Measurements from ENCODE around the gene ACAN.

The ACAN gene

DNA sequence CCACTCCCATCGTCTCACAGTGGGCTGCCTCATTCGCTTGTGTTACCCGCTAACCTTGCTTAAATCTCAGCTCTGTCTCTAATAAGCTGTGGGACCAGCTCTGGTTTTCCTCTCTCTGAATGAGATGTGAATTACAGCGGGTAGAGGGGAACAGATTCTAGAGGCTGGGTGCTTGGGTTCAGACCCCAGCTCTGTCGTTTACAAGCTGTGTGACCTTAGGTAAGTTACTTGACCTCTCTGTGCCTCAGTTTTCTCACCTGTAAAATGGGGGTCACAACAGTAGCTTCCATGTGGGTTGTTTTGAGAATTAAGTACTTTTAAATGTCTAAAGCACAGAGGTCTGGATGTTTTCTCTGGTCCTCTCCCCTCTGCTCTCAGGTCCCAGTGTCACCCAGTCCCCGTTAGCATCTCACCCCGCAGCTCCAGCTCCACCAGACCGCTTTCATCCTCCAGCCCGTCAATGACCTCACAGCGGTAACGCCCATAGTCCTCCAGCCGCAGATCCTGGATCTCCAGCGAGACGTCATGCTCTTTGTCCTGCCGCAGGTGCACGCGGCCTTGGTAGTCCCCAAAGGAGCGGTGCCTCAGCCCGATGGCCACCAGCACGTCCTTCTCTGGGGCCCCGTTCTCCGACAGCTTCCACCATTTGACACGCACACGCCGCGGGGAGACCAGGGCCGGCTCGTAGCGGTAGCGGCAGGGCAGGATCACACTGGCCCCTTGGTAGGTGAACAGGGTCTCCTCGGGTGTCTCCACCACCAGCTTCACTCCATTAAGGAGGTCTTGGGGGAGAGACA, 77.9 kb downstream of the ACAN start:
- DNase-seq, result no peak

DNA sequence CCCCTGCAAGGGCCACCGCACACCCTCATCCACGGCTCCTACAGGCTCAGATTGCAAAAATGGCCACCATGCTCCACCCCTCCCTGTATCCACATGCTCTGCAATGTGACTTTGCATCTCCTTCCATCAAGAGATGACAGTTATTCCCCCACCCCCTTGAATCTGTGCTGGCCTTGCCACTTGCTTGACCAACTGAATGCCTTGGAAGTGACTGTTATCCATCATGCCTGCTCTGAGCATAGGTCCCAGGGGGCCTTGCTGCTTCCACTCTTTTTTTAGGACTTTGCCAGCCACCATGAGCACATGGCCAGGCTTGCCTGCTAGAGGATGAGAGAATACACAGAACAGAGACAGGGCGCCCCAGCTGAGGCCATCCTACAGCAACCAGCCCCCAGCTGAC, 78.5 kb downstream of the ACAN start:
- DNase-seq, result no peak

DNA sequence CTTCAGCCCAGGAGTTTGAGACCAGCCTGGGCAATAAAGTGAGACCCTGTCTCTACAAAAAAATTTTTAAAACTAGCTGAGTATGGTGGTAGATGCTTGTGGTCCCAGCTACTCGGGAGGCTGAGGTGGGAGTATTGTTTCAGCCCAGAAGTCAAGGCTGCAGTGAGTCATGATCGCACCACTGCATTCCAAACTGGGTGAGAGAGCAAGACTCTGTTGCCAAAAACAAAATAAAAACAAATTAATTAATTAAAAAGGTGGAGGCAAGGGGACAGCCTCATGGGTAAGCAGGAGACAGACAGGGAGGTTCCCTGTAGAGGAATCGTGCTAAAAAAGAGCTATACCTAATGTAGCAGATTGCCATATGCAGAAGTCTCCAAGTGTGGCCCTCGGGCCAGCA, 79.5 kb downstream of the ACAN start:
- DNase-seq, result no peak

DNA sequence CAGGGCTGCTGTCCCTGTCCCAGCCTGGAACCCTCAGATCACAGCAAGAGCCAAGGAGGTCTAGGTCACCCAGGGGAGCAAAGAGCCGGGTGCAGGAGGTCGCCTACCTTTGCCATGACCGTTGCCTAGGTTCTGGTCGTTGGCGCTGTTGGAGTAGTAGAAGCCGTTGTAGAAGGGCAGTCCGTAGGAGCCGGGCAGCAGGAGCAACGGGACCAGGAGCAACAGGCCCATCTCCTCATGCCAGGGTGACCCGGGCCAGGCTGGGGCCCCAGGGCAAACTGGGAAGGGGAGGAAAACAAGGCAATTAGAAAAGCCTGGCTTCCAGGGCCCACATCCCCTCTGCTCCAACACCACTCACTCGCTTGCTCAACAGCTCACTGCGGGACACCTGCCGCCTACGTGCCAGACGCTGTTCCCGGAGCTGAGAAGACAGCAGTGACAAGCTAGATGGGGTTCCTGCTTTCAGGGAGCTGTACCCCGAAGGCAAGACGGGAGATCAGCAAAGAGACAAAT, 83.9 kb downstream of the ACAN start:
- DNase-seq, result no peak

DNA sequence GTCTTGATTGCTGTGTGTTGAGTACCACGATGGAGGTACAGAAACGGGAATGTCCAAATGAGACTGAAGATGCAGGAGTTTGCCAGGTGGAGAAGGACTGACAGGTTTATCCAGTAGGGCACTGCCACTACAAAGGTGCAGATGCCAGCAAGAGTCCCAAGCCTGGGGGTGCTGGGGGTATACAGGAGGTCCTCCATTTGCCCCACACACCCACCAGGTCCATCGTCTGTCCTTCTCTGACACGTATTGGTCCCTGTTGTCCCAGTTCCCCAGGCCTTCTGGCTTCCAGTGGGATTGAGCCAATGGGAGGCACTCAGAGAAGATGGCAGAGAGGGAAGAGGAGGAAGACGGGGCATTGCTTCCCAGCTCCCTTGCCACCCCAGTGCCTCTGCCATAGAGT, 85.5 kb downstream of the ACAN start:
- DNase-seq, result no peak

DNA sequence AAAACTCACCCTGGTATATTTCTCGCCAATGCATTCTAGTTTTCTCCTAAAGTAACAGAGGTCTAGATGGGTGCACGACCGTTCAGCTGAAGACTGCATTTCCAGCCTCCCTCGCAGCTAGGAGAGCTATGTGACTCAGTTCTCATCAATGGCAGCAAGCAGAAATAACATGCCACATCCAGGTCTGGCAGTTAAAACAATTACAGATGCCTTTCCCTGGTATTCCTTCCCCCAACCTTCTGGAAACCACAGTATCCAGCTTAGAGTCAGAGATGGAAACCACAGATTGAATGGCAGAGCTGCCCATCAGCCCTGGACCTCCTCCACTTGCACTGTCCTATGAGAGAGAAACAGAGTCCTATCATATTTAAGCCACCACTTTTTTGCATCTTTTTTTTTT, 87.3 kb downstream of the ACAN start:
- DNase-seq, result no peak

DNA sequence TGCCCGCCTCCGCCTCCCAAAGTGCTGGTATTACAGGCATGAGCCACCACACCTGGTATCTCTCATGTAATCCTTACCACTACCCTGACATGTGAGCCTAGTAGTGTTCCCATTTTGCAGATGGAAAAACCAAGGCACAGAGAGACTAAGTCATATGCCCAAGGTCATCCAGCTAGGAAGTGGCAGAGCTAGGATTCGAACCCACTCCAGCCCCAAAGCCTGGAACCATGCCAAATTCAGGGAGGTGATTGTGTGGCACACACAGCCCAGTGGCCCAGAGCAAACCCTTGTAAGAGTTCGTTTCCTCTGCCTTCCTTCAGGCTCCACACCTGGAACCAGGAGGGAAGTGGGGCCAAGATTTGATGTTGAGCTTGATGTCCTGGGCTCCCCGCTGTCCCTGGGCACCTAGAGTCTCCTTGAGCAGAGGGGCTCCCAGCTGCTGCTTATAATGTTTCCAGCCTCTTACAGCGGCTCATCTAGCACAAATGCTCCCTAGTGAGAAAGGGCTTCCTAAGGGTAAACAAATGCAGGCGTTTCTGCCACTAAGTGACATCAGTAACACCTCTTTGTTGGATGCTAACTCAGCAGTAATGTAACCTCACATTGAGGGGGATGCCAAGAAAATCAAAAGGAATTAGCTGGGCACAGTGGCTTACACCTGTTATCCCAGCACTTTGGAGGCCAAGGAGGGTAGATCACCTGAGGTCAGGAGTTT, 88.5 kb downstream of the ACAN start:
- no peak for DNase-seq

DNA sequence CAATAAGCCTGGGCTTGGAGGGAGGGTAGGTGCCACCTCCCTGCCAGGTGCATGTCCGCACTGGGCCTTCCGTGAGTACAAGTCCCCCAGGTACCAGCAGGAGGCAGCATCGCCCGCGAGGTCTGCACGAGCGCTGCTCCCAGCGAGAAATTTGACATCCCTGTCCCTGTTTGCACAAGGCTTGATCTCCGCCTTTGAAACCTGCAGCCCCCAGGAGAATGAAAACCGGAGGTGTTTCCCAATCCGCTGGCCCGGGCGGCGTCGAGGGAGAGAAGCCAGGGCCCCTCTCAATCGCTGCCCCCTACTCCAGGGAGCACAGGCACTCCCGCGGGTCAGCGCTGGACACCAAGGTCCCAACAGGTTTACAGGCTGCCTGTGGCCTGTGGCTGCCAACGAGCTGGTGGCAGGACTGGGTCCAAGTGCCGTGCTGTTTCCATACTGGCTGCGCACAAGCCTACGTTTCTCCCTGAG, 91.1 kb downstream of the ACAN start:
- DNase-seq, result peak; percentile 93

DNA sequence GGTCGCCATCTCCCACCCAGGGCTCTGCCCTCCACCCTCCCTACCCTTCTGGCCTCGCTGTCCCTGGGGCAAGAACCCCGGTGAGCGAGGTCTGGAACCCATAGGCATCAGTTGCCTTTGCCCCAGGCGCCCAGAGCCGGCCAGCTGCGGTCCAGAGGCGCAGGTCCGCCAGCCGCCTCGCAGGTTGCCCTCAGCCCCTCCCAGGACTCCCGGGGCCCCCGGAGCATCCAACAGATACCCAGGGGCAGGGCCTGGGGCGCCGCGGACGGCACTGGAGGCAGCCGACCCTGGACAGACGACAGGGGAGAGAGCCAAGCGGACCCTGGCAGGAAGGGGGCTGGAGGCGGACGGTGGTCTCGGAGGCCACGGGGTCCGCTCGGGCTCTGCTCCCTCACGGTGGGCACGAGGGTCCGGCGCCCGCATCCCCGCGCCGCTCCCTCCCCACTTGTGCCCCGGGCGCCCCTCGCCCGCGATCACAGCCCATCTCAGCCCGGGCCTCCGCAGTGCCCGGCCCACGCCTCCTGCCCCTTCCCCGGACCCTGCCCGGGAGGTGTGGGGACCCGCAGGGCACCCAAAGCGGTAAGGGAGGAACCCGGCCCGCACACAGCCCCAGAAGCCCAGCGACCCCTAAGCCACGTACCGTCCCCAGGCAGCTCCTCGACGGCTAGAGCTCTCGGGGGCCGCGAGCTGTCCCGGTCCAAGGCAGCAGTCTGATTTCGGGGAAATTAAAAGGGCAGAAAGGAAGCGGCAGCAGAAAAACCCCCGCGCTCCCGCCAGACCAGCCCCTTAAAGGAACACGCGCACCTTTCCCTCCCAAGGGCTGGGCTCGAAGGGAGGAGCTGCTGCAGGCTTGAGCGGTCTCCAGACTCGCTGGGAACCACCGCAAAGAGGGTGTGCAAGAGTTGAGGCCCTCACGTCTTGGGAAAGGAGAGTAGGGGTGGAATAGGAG, 91.9 kb downstream of the ACAN start, which contains the start of gene HAPLN3:
HAPLN3 (minus strand) TSS at position 726 of the 949 bp plus-strand sequence. CDS start 8,246 bp downstream, outside the sequence.
- peak; percentile 66 for DNase-seq

DNA sequence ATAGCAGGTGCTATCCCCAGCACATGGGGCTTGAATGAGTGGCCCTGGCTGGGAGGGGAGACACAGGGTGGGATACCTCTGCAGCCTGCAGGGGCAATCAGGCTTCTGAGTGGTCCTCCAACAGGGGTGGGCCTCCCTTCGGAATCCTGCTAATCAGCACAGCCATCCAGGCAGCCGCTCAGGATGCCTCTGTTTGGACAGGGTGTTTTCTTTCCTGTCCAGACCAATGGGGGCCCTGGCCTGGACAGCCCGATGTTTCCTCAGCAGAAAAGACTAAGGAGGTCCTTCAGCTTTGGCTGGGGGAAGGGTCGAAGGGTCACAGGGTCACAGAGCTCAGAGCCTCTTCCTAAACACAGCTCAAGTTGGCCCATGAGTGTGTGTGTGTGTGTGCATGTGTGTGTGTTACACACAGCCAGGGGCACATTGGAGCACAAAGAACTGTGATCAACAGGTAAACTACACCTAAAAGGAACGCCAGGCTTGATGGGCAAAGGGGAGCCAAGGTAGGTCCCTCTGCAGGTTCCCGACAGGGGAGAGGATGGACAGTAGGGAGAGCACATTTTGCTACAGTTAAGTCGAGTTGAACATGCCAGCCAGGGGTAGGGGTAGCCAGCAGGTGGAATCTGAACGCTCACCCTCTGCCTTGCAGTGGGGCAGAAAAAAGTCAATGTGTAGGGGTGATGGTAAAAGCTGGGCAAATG, 93.2 kb downstream of the ACAN start:
- no peak for DNase-seq

DNA sequence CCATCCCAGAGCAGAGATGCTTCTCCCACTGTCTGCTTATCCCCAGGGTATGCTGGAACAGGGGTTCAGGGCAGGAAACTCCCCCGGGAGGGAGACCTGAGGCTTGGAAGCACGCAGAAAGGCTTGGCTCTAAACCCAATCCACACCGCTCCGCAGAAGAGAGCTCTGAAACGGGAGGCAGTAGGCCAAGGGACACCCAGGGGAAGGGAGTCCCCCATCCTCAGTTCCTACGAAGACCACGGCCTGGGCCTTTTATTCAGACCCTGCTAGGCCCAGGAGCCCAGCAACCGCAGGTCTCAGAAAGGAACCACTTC, 93.9 kb downstream of the ACAN start:
- DNase-seq, result no peak

DNA sequence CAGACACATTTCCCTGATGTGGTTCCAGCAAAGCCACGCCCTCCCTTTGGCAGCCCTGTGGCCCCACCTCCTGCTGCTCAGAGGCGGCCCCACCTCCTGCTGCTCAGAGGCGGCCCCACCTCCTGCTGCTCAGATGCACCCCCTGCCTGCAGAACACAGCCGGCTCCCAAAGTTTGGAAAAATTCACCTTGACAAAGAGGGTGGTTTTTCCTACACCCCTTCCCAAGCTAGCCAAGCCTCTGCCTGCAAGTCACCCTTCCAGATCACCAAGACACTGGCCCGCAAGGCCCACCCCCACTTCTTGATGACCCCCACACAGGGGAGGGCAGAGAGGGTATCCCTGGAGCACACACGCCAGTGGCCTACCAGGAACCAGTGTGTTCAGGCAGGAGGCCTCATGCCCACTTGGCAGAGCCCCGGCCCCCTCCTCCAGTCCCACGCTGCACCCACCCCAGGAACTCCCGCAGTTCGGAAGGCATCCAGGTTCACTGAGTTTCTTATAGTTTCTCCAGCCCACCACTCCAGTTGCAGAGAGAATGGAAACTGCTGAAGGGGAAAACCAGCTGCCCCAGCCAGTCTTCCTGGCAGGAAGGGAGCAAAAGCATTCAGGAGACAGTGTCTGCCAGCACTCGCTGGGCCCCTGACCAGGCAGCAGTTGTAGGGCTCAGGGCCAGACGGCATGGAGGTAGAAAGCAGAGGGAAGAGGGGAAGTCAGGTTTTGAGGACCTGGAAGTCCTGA, 94.4 kb downstream of the ACAN start:
- peak; percentile 86 for DNase-seq

DNA sequence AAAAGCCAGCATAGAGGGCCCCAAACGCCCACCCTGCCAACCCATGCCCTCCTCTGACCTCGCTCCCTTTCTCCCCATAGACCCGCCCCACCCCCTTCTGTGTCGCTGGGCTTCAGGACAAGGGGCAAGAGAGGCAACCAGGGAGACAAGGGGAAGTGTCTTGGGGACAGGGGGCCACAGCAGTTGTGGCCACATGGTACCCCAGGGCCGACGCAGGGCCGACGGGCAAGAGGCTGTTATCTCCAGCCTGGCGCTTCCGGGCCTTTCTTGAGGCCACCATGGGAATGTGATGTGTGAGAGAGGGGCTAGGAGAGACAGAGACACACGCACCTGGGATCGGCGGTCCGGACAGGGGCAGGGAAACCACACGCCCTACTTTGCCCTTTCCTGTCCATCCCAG, 95.5 kb downstream of the ACAN start:
- DNase-seq, result no peak

DNA sequence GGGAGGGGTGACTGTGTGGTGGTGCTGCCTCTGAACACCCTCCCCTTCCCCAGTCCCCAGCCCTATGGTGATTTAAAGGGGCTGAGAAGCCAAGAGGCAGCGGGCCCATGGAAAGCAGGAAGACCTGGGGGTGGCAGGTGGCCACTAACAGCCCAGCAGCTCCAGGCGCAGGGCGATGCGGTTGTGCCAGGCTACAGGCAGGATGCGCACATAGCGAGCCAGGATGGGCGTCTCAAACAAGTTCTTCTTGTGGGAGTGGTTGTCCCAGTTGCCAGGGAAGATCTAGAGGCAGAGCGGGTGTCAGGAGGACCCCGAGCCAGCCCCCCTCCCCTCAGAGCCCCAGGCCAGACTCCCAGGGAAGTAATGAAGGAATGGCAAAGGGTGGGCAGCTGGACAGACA, 96.0 kb downstream of the ACAN start:
- DNase-seq, result no peak

DNA sequence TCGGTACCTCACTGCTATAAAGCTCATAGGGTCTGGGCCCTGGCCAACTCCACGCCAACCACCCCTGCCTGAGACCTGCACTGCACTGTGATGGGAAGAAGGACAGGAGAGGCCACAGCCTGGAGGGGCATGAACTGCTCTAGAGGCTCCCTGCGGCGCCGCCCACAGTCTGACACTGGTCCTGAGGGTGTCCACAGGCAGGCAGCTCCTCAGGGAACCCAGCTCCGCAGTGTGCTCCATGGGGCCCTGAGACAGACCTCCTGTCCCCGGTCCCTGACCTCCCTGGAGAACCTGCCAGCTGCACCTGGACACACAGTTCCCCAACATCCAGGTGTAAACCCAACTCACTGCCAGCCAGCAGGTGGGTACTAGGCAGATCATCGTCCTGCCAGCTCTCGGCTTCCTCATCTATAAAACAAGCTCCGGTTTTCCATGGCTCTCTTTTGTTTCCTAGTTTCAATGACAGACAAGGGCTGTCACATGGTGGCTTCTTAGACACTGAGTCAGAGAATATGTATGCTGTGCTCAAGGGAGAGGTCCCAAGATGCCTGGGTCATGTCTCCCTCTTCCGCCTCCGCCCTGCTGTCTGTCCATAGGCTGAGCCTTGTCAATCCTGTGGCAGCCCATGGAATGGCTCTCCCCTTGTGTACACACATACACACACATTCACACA, 97.2 kb downstream of the ACAN start:
- DNase-seq, result no peak

DNA sequence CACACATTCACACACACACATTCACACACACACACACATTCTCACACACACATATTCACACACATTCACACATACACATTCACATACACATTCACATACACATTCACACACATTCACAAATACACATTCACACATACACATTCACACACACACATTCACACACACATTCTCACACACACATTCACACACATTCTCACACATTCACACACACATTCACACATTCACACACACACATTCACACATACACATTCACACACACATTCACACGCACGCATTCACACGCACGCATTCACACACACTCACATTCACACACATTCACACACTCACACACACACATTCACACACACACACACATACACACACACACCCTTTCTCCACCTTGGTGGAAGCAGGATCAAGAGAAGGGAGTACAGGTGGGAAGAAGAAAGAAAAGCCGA, 97.8 kb downstream of the ACAN start:
- DNase-seq, result no peak

DNA sequence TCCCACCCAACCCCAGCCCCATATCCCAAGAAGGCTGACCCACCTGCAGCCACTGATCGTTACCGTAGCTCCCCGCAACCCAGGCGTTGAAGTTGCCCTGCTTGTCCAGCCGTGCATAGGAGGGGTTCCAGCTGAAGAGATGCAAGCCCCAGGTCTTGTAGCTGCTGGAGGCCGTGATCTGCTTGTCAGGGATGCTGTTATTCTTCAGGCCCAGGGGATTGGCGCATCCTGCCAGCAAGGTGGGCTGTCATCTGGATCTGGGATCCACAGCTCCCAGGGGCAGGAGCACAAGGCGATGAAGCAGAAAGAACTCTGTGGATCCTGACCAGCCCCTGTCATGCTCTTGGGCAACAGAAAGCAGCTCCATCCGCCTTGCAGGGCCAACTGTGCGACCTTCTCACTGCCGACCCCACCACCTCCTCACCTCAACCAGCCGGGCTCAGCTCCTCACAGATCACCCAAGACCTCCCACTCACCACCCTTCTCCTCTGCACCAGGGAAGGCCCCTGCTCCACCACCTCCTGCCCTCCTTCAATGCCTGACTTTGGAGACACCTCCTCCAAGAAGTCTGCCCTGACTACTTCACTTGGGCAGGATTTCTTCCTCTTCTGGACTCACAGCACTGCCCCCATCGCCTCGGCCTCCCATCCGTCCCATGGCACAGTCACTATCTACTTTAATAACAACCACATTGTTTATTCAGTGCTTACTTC, 98.4 kb downstream of the ACAN start:
- no peak for DNase-seq

DNA sequence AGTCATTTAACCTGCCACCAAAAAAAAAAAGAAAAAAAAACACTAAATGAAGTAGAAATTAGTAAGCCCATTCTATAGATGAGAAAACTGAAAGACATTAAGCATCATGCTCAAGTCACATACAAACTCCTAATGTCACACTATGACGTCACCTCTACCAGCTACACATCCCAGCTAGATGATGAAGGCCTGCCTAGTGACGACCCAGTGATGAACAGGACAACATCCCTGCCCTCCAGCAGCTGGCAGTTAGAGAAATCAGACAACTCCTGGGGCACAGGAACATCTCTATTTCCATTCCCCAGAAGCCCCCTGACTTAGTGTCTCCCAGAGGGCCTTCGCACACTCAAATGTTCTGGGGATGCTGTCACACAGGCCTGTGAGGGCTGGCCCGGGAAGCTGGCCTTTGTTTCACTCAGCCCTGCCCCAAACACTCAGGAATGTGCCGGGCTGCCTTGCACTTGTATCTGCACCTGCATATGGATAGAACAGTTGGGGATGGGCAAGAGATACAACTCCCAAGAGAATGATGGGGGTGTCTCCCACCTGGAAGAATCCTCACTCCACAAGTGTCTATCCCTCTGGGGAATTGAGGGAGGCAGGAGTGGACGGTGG, 99.1 kb downstream of the ACAN start:
- no peak for DNase-seq

DNA sequence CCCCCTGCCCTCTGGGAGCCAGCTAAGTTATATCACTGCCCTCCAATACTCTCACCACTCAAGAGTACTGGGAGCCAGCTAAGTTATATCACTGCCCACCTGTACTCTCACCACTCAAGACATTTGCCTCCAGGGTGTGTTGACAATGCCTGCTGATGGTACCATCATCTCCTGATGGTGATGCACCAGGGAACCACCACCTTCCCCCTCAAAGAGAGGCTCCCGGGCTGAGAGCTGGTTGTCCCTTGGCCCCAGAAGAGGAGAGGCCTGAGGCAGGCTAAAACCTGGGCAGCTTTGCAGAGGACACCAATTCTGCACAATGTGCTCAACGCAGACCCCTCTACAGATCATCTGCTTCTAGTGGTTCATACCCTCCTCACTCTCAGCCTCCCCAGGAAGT, 99.6 kb downstream of the ACAN start:
- no peak for DNase-seq

DNA sequence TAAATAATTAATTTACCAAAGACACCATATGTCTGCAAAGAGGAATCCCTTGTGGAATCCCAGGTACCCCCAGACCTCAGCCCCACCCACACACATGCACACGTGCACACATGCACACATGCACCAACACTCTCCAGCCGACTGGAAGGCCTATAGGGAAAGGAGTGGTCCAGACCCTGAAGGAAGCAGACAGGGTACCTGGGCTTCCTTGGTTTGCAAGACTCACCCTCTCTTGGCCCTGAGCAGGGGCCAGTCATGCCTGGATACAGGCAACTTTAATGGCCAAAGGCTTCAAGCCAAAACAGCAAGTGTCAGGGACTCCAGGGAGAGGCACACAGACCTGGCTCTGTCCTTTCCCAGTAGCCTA, 101.0 kb downstream of the ACAN start:
- DNase-seq, result no peak
